GM18505 (cell line): Measurements from ENCODE around the gene COL4A1.

Experiments
- ATAC-seq: cut with Tn5 transposase; IDR thresholded peaks from one replicate; pipeline ENCODE4 v1.9.1; 2021; ENCODE audit not compliant: unreplicated experiment
- POLR2A ChIP-seq: IDR thresholded peaks from 4 replicates; pipeline ENCODE4 v1.6.1; 2011; ENCODE audit warnings: borderline replicate concordance; ENCODE audit not compliant: insufficient read depth, insufficient read length; ENCODE audit errors: extremely low read depth

The COL4A1 gene

GRCh38 chr13:110262508-110263291, 44.3 kb downstream of the COL4A1 start:
- no peak for ATAC-seq
- no peak for TF ChIP-seq POLR2A

- TF ChIP-seq POLR2A: no peak
- no peak for ATAC-seq
Measured at GRCh38 chr13:110262082-110262436, 44.9 kb downstream of the COL4A1 start.

- no peak for TF ChIP-seq POLR2A
- no peak for ATAC-seq
Measured at GRCh38 chr13:110261166-110262081, 45.5 kb downstream of the COL4A1 start.

- TF ChIP-seq POLR2A: no peak
- ATAC-seq: no peak
Measured at GRCh38 chr13:110259651-110260050, 47.3 kb downstream of the COL4A1 start.

- no peak for ATAC-seq
- no peak for TF ChIP-seq POLR2A
Measured at GRCh38 chr13:110258876-110259631, 47.9 kb downstream of the COL4A1 start.

- TF ChIP-seq POLR2A: no peak
- ATAC-seq: no peak
Measured at GRCh38 chr13:110257408-110257807, 49.5 kb downstream of the COL4A1 start.

DNA sequence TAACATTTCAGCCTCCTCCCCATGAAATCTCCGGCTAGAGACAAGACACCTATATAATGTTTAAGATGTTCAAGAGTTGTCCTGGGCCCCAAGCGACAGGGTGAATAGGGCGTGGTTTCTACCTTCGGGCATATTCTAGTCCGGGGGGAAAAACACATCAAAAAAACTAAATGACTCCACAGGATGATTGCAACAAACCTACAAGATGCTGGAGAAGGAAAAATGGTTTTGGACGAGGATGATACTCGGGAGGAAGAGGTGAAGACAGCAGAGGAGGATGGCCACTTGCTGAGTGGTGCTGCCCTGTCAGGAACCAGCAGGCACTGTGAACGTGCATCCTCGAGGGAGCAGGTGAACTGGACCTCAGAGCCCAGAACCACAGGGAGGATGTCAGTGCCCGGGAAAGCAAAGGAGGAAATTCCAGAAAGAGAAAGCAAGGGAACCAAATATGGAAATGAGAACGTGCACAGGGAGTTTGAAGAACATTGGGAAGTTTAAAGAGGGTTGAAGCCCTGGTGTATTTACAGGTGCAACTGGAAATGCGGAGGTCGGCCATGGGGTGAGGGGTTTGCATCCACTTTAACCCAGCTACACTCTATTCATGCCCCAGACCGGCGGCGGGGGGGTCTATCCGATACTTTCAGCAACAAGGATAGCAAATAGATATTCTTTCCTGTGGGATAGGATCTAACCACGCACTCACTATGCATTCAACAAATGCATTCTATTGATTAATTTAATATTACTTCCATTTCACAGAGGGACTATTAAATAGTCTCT, 50.6 kb downstream of the COL4A1 start:
- TF ChIP-seq POLR2A: no peak
- ATAC-seq: no peak

DNA sequence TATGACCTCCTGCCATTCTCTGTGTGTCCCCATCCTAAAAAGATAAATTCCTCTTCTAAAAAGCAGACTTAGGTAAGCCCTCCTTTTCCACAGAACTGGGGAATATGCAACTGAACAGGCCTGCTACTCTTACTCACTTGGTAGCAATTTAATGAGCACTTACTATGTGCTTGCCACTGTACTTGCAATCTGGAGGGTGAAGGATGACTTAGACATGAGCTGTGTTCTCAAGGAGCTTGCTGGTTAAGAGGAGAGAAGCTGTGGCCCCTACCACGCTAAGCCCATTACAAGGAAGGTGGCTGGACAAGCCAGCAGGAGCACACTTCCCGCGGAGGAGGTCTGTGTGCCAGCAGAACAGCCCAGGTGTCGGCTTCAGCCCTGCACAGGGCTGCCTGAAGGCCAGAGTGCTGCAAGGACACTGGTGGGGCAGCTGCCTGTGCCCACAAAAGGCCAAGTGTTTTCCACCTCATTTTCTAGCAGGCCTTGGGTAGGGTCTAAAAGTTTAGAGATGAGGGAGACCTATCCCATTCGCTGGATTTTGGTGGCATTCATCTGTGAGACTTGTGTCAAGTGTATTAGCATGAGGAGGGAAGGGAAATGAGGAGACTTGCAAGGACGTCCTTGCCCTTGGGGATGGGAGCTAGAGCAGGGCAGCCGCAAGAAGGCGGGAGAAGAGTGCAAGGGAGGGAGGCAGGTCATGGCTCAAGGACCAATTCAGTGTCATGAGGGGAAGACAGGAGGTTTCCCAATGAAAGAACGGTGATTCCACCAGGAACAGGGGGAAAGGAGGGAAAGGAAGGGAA, 52.0 kb downstream of the COL4A1 start:
- ATAC-seq: no peak

DNA sequence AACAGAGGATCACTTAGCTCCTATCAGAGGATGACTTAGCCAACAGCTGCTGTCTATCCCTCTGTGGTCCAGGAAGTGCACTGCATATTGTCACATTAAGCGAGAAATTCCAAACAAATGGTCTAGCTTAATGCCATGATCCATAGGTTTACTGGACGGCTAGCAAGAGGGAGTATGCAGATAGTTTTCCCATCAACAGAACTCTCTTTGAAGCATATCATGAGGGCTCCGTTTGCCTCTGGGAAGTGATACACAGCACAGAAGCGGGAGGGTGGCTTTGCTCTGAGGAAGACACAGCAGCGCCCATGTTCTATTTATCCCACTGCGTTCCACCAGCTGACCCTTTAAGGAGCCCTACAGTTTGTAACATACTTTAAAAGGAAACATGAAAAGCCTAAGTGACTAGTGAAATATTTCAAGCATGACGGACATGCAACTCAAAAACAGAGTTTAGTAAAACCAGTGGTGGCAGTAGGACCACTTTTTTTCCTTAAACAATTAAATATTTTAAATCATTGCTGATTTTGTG, 52.7 kb downstream of the COL4A1 start:
- TF ChIP-seq POLR2A: no peak

More for the DNA sequence above, 52.0 kb downstream of the COL4A1 start:
- no peak for TF ChIP-seq POLR2A

GRCh38 chr13:110251193-110251819, 55.7 kb downstream of the COL4A1 start:
- ATAC-seq: no peak
- TF ChIP-seq POLR2A: no peak

More for the DNA sequence above, 52.7 kb downstream of the COL4A1 start:
- no peak for ATAC-seq

- no peak for ATAC-seq
- TF ChIP-seq POLR2A: no peak
Measured at GRCh38 chr13:110250258-110250891, 56.6 kb downstream of the COL4A1 start.
